CD4-positive, CD25-positive, alpha-beta regulatory T cell (primary cell): ENCODE data around the gene TAF10. TPM values are rescaled to one million over a fixed set of nuclear protein-coding genes. Genes with fewer than 3 reads are reported as not detected.
A peak's percentile ranks its signal among the peaks of the same experiment; 100 is the strongest.

ENCODE experiments used
- ATAC-seq, 2 donors: fragments of 150-1000 bp; cut with Tn5 transposase; one replicate each; pipeline ENCODE4 v1.10.0; 2021; ENCODE audit warnings: low read depth in 2 of 2, moderate number of reproducible peaks in 2 of 2, moderate library complexity in 1 of 2
- DNase-seq, 3 donors: peaks; one replicate each; pipeline versions ENCODE4 v3.0.0 to v3.0.0-alpha.2; 2012 to 2022; ENCODE audit warnings: mixed read lengths in 1 of 3
- H3K27ac ChIP-seq: one replicate; pipeline ENCODE4 v1.7.0; 2013; ENCODE audit warnings: mild to moderate bottlenecking, low read length; ENCODE audit not compliant: insufficient read depth, poor library complexity, severe bottlenecking
- H3K27me3 ChIP-seq: one replicate; pipeline ENCODE4 v1.7.0; 2013; ENCODE audit warnings: low read length; ENCODE audit not compliant: control insufficient read depth, insufficient read depth
- H3K36me3 ChIP-seq: one replicate; pipeline ENCODE4 v1.7.0; 2013; ENCODE audit warnings: mild to moderate bottlenecking, low read length, moderate library complexity; ENCODE audit not compliant: control insufficient read depth, insufficient read depth
- H3K4me1 ChIP-seq: 2 replicates; pipeline ENCODE4 v1.7.0; 2013; ENCODE audit warnings: mild to moderate bottlenecking, low read length; ENCODE audit not compliant: insufficient read depth, control insufficient read depth, poor library complexity, severe bottlenecking
- H3K4me3 ChIP-seq: one replicate; pipeline ENCODE4 v1.7.0; 2013; ENCODE audit warnings: low read depth, mild to moderate bottlenecking, low read length, moderate library complexity
- H3K9me3 ChIP-seq, 2 experiments: 1 replicate in 1 of 2; 2 replicates in 1 of 2; pipeline ENCODE4 v1.7.0; 2013; ENCODE audit warnings: low read length in 2 of 2, mild to moderate bottlenecking in 1 of 2, moderate library complexity in 1 of 2; ENCODE audit not compliant: control insufficient read depth in 2 of 2
- H3K27ac Mint-ChIP-seq, 3 donors: one replicate each; pipeline ENCODE4 v1.8.0; 2020 to 2022; ENCODE audit warnings: mild to moderate bottlenecking in 3 of 3, mixed read lengths in 3 of 3, moderate library complexity in 2 of 3
- H3K27me3 Mint-ChIP-seq: one replicate; pipeline ENCODE4 v1.8.0; 2022; ENCODE audit warnings: mild to moderate bottlenecking, mixed read lengths
- H3K36me3 Mint-ChIP-seq: one replicate; pipeline ENCODE4 v1.8.0; 2020; ENCODE audit warnings: mixed read lengths
- H3K4me1 Mint-ChIP-seq, 4 donors: one replicate each; pipeline ENCODE4 v1.8.0; 2020 to 2022; ENCODE audit warnings: mixed read lengths in 4 of 4, mild to moderate bottlenecking in 1 of 4
- H3K4me3 Mint-ChIP-seq, 4 donors: one replicate each; pipeline ENCODE4 v1.8.0; 2020 to 2022; ENCODE audit warnings: mild to moderate bottlenecking in 4 of 4, mixed read lengths in 4 of 4, moderate library complexity in 3 of 4
- H3K9me3 Mint-ChIP-seq, 7 donors: one replicate each; pipeline ENCODE4 v1.8.0; 2020 to 2022; ENCODE audit warnings: mixed read lengths in 7 of 7, mild to moderate bottlenecking in 3 of 7, moderate library complexity in 2 of 7
- polyA plus RNA-seq, 4 donors: library from polyadenylated mRNA; unstranded; fragments of 300-500 nt; fragmentation: Illumina TruSeq; gene quantifications; one replicate each; pipeline ENCODE4 v1.2.3, GENCODE V29; 2021
- total RNA-seq: library from RNA; stranded (reverse); gene quantifications from one replicate; pipeline ENCODE4 v1.2.3, GENCODE V29; 2022

TAF10 gene
- total and polyA plus RNA-seq, 5 donors from 2014 or later: 125 to 386 (median 259) TPM

DNA sequence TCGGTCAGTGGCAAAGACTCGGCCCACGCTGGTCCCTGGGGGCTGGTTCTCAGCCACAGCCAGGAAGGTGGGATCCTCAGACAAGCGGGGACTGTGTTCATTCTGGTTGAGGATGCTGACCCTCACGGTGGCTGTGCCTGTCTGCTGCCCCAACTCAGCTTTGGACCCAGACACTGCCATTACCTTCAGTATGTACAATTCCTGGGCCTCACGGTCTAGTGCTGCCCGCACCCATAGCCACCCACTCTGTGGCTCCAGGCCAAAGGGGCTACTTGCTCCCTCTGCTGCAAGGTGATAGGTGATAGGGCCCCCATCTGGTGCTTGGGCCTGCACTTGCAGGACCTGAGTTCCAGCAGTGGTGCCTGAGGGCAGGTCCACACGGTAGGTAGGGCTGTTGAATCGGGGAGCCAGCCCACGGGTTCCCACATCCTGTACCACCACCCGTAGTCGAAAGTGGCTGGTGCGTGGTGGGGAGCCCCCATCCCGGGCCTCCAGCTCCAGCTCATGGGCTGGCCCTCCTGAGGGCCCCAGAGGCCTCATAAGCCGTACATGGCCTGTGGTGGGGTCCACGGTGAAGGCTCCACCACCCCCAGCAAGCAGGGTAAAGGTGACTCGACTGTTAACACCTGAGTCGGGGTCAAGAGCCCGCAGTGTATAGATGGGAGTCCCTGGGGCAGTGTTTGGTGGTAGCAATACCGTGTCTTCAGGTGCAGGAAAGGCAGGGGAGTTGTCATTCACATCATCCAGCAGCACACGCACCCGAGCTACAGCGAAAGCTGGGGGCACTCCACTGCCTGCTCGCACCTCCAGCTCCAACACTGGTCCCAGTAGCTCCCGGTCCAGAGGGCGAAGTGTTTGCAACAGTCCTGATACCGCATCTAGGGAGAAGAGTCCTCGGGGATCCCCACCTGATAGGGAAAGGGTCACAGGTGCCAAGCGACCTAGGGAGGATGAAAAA is 20.4 kb upstream of the TAF10 start:
- H3K27me3 Mint-ChIP-seq: no peaks in the 10 kb centered on the region
- no peak overlapping the region for H3K4me3 ChIP-seq

DNA sequence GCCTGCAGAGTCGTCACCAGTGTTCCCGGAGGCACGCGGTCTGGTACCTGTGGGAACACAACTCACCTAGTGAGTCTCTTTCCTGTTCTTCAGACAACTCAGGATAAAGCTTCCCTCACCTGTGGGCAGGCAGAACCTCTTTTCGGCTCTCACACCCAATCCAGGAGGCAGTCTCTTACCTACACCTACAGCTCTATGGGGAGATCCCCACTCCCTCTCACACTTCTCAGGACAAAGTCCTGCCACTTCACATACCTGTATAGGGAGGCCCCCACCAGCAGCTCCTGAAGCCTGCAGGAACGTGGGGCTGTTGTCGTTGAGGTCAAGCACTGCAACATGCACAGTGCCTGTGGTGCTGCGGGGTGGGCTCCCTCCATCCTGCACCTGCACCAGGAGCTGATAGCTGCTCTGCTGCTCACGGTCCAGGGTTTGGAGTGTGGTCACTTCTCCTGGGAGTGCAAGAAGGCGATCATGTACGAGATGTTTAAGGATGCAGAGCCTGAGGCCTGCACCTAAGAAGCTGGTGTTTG is 19.4 kb upstream of the TAF10 start:
- no peak for ATAC-seq
- no peak for DNase-seq

More for the DNA sequence above, 20.4 kb upstream of the TAF10 start:
- no peak for ATAC-seq
- Mint-ChIP-seq H3K4me3 (no peak overlapping the region), H3K4me1 (peaks cover 4 to 15% (median 9%) of the 10 kb centered on the region in 4 donors), H3K27ac (no peak overlapping the region), H3K36me3 (peaks cover 5% of the 10 kb centered on the region), H3K9me3 (no peaks in the 10 kb centered on the region)
- Histone ChIP-seq H3K9me3 (no peaks in the 10 kb centered on the region), H3K27ac (no peak overlapping the region), H3K27me3 (no peaks in the 10 kb centered on the region), H3K36me3 (no peaks in the 10 kb centered on the region), H3K4me1 (peaks cover 6% of the 10 kb centered on the region)
- no peak for DNase-seq

DNA sequence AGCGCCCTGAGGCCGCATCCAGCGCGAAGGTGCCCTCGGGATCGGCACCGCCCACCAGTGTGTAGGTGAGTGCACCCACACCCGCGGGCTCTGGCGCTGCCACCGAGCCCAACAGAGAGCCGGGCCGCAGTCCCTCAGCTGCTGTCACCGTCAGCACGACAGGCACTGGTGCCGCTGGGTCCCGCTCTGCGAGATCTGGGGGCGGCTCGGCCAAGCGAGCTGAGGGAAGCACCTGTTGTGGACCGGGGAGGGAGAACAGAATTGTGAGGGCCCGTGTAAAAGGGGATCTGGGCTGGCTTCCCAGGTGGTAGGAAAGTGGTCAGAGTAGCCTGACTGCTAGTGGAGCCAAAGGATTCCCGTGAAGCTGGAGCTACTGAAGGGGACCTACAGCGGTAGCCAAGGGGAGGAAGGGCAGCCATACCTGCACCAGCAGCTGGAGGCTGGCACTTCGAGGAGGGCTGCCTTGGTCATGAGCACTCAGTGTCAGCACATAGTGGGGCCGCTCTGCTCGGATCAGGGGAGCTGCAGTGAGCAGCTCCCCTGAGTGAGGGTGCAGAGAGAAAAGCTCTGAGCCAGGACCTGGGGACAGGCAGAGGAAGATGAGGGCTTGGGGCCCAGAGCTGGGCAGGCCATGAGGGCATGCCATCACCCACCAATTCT is 18.7 kb upstream of the TAF10 start:
- H3K27ac ChIP-seq: no peak overlapping the region
- no peaks in the 10 kb centered on the region for H3K36me3 ChIP-seq
- peaks cover 5% of the 10 kb centered on the region for H3K36me3 Mint-ChIP-seq
- H3K4me3 Mint-ChIP-seq: no peak overlapping the region
- H3K4me1 ChIP-seq: peaks cover 9% of the 10 kb centered on the region
- H3K27me3 Mint-ChIP-seq: no peaks in the 10 kb centered on the region
- ATAC-seq (no peak), DNase-seq (no peak)
- H3K9me3 ChIP-seq: no peaks in the 10 kb centered on the region
- peaks cover 4 to 20% (median 13%) of the 10 kb centered on the region in 4 donors for H3K4me1 Mint-ChIP-seq
- no peak overlapping the region for H3K27ac Mint-ChIP-seq
- no peaks in the 10 kb centered on the region for H3K9me3 Mint-ChIP-seq
- no peaks in the 10 kb centered on the region for H3K27me3 ChIP-seq
- H3K4me3 ChIP-seq: no peak overlapping the region

More for the DNA sequence above, 19.4 kb upstream of the TAF10 start:
- Histone ChIP-seq H3K27me3 (no peaks in the 10 kb centered on the region), H3K4me1 (peaks cover 9% of the 10 kb centered on the region), H3K4me3 (no peak overlapping the region), H3K36me3 (no peaks in the 10 kb centered on the region), H3K27ac (no peak overlapping the region), H3K9me3 (no peaks in the 10 kb centered on the region)
- H3K4me3 Mint-ChIP-seq: no peak overlapping the region
- peak overlapping the region in 1 of 3 donors; percentile 55 for H3K27ac Mint-ChIP-seq
- H3K4me1 Mint-ChIP-seq: peaks cover 4 to 20% (median 13%) of the 10 kb centered on the region in 4 donors
- no peaks in the 10 kb centered on the region for H3K9me3 Mint-ChIP-seq
- H3K36me3 Mint-ChIP-seq: peaks cover 5% of the 10 kb centered on the region
- no peaks in the 10 kb centered on the region for H3K27me3 Mint-ChIP-seq

- Histone ChIP-seq H3K4me1 (peaks cover 9% of the 10 kb centered on the region), H3K4me3 (no peak overlapping the region), H3K9me3 (no peaks in the 10 kb centered on the region), H3K27me3 (no peaks in the 10 kb centered on the region), H3K27ac (no peak overlapping the region), H3K36me3 (no peaks in the 10 kb centered on the region)
- Mint-ChIP-seq H3K4me3 (no peak overlapping the region), H3K4me1 (peaks cover 4 to 20% (median 13%) of the 10 kb centered on the region in 4 donors), H3K27ac (no peak overlapping the region), H3K9me3 (no peaks in the 10 kb centered on the region), H3K27me3 (no peaks in the 10 kb centered on the region), H3K36me3 (peaks cover 5% of the 10 kb centered on the region)
- DNase-seq: no peak
- ATAC-seq: no peak
Measured at GRCh38 chr11:6629892-6630631, 18.0 kb upstream of the TAF10 start.

DNA sequence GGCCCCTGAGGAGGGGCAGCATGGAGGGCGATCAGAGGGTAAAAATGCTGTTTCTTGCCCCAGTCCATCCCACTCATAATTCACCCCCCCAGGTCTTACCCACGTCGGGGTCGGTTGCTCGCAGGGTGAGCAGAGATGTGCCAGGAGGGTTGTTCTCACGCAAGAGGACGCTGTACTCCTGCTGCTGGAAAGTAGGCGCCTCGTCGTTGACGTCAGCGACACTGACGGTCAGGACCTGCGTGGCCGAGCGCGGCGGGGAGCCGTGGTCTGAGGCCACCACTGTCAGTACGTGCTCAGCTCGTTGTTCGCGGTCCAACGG is 17.5 kb upstream of the TAF10 start:
- H3K9me3 Mint-ChIP-seq: no peaks in the 10 kb centered on the region
- ATAC-seq: no peak
- H3K36me3 ChIP-seq: no peaks in the 10 kb centered on the region
- H3K4me3 ChIP-seq: no peak overlapping the region
- no peak overlapping the region for H3K27ac ChIP-seq
- DNase-seq: no peak
- H3K27me3 ChIP-seq: no peaks in the 10 kb centered on the region
- no peaks in the 10 kb centered on the region for H3K27me3 Mint-ChIP-seq
- peaks cover 6% of the 10 kb centered on the region for H3K36me3 Mint-ChIP-seq
- H3K4me3 Mint-ChIP-seq: no peak overlapping the region
- H3K9me3 ChIP-seq: no peaks in the 10 kb centered on the region
- no peak overlapping the region for H3K27ac Mint-ChIP-seq
- peaks cover 9% of the 10 kb centered on the region for H3K4me1 ChIP-seq
- peaks cover 4 to 22% (median 13%) of the 10 kb centered on the region in 4 donors for H3K4me1 Mint-ChIP-seq

DNA sequence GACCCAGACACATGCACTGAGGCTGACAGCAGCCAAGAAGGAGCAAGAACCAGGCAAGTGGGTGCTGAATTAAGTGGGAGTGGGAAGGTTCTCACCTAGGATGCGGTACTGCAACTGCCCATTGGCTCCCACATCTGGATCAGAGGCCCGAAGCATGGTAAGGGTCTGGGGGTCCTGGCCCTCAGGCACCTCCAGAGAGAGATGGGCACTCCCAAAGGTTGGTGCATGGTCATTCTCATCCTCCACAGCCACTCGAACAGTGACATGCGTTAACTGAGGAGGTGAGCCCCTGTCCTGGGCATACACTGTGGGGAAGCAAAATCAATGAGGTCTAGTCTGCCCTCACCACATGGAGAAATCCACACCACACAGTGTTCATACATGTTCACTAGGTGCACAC is 16.5 kb upstream of the TAF10 start:
- no peak overlapping the region for H3K4me3 ChIP-seq
- ATAC-seq (no peak), DNase-seq (no peak)
- H3K27ac ChIP-seq: no peak overlapping the region
- H3K27me3 Mint-ChIP-seq: no peaks in the 10 kb centered on the region
- H3K27me3 ChIP-seq: no peaks in the 10 kb centered on the region
- H3K9me3 Mint-ChIP-seq: no peaks in the 10 kb centered on the region
- H3K4me1 ChIP-seq: peaks cover 9% of the 10 kb centered on the region
- no peaks in the 10 kb centered on the region for H3K9me3 ChIP-seq
- H3K36me3 ChIP-seq: no peaks in the 10 kb centered on the region
- H3K27ac Mint-ChIP-seq: peak overlapping the region in 2 of 3 donors; percentile 26 to 43
- H3K4me3 Mint-ChIP-seq: no peak overlapping the region
- H3K4me1 Mint-ChIP-seq: peaks cover 4 to 26% (median 13%) of the 10 kb centered on the region in 4 donors
- peaks cover 11% of the 10 kb centered on the region for H3K36me3 Mint-ChIP-seq

GRCh38 chr11:6627762-6628241 is 15.8 kb upstream of the TAF10 start:
- Mint-ChIP-seq H3K4me1 (peaks cover 4 to 26% (median 13%) of the 10 kb centered on the region in 4 donors), H3K4me3 (peak overlapping the region; percentile 0 to 43 (median 10)), H3K27ac (peak overlapping the region; percentile 26 to 32 (median 28)), H3K27me3 (no peaks in the 10 kb centered on the region), H3K36me3 (peaks cover 11% of the 10 kb centered on the region), H3K9me3 (no peaks in the 10 kb centered on the region)
- Histone ChIP-seq H3K4me1 (peaks cover 9% of the 10 kb centered on the region), H3K27ac (peak overlapping the region; percentile 43), H3K4me3 (peak overlapping the region; percentile 70), H3K36me3 (no peaks in the 10 kb centered on the region), H3K9me3 (no peaks in the 10 kb centered on the region), H3K27me3 (no peaks in the 10 kb centered on the region)
- ATAC-seq (peak; percentile 41 to 64), DNase-seq (peak in 1 of 3 donors; percentile 64)
